HEK293T (cell line): ENCODE data around the gene EPHB2.

Experiments used
- ARNT ChIP-seq: fragments of 450-650 bp; IDR thresholded peaks from 2 replicates; pipeline ENCODE4 v1.6.1; 2017; ENCODE audit warnings: mild to moderate bottlenecking
- BHLHE40 ChIP-seq: fragments of 450-650 bp; IDR thresholded peaks from 2 replicates; pipeline ENCODE4 v1.6.1; 2016; ENCODE audit warnings: mild to moderate bottlenecking, moderate library complexity, borderline replicate concordance
- CTBP1 ChIP-seq: fragments of 450-650 bp; IDR thresholded peaks from 2 replicates; pipeline ENCODE4 v1.6.1; 2016; ENCODE audit warnings: borderline replicate concordance
- FOXA1 ChIP-seq: fragments of 450-650 bp; IDR thresholded peaks from 2 replicates; pipeline ENCODE4 v1.6.1; 2016; ENCODE audit warnings: mild to moderate bottlenecking
- FOXM1 ChIP-seq: fragments of 450-650 bp; IDR thresholded peaks from 2 replicates; pipeline ENCODE4 v1.6.1; 2017; ENCODE audit warnings: mild to moderate bottlenecking, borderline replicate concordance
- LEF1 ChIP-seq: fragments of 450-650 bp; IDR thresholded peaks from 2 replicates; pipeline ENCODE4 v1.6.1; 2017; ENCODE audit warnings: mild to moderate bottlenecking, borderline replicate concordance
- NFRKB ChIP-seq: fragments of 450-650 bp; IDR thresholded peaks from 2 replicates; pipeline ENCODE4 v1.6.1; 2016; ENCODE audit warnings: mild to moderate bottlenecking, moderate library complexity
- SP1 ChIP-seq: fragments of 450-650 bp; IDR thresholded peaks from 2 replicates; pipeline ENCODE4 v1.6.1; 2017
- SUZ12 ChIP-seq: fragments of 450-650 bp; IDR thresholded peaks from 2 replicates; pipeline ENCODE4 v1.6.1; 2016; ENCODE audit warnings: mild to moderate bottlenecking
- TARDBP ChIP-seq: fragments of 450-650 bp; IDR thresholded peaks from 2 replicates; pipeline ENCODE4 v1.6.1; 2016
- ZNF384 ChIP-seq: fragments of 450-650 bp; IDR thresholded peaks from 2 replicates; pipeline ENCODE4 v1.6.1; 2016

DNA sequence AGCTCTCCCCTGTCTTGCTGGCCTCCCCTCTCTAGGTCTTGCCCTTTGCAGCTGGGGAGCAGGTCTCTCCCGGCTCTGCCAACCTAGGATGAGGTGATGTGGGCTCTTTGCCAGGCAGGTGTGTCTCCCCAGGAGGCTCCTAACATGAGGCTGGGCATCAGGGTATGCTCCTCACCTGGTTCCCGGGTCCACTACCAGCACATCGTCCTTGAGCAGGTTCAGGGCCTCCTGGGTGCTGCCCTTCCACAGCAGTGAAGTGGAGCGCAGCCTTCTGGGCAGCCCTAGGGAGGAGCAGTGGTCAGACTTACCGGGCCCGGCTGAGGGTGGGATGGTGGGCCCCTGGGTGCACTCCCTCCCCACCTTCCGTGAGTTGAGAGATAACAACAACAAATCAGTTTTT lies 244.5 kb downstream of the EPHB2 start:
- TF ChIP-seq SP1 (no peak), NFRKB (no peak), ZNF384 (no peak), FOXM1 (no peak), LEF1 (no peak), CTBP1 (no peak), SUZ12 (no peak), ARNT (no peak), TARDBP (no peak), FOXA1 (no peak), BHLHE40 (no peak)
